Mucosa of descending colon (tissue), 3 donors: ENCODE data around the gene ZXDA. TPM values are rescaled to one million over a fixed set of nuclear protein-coding genes. Genes with fewer than 3 reads are reported as not detected.

ENCODE experiments used
- ATAC-seq: fragments of 200-7000 bp; cut with Tn5 transposase; one replicate; pipeline ENCODE4 v1.9.1; 2020; ENCODE audit warnings: mild to moderate bottlenecking, moderate library complexity
- DNase-seq, 3 donors: peaks; one replicate each; pipeline ENCODE4 v3.0.0-alpha.2; 2020
- H3K36me3 ChIP-seq: fragments of 200-600 bp; one replicate; pipeline ENCODE4 v1.8.0; 2021; ENCODE audit warnings: low read depth, mild to moderate bottlenecking
- H3K4me1 ChIP-seq: fragments of 200-600 bp; one replicate; pipeline ENCODE4 v1.8.0; 2021; ENCODE audit warnings: low read depth, mild to moderate bottlenecking
- H3K4me3 ChIP-seq: fragments of 200-600 bp; one replicate; pipeline ENCODE4 v1.8.0; 2021; ENCODE audit warnings: mild to moderate bottlenecking
- H3K9me3 ChIP-seq: fragments of 200-600 bp; one replicate; pipeline ENCODE4 v1.8.0; 2021; ENCODE audit warnings: mild to moderate bottlenecking
- CTCF ChIP-seq: fragments of 200-600 bp; IDR thresholded peaks from one replicate; pipeline ENCODE4 v1.8.0; 2022; ENCODE audit warnings: antibody characterized with exemption, mild to moderate bottlenecking
- intact Hi-C, 2 donors: fragments of 100-400 bp; cut with DNase I in 1 of 2; cut with micrococcal nuclease in 1 of 2; formaldehyde crosslinking; loops; one replicate each; pipeline versions ENCODE4 v1.11.0 to v1.11.1; 2022; cut with DNase I, micrococcal nuclease
- total RNA-seq, 3 donors: library from RNA; stranded (reverse); fragmentation: NEBNext Ultra II Directional in 2 of 3; extraction: Animal tissue kit (Norgen Biotek cat#: 25700) in 2 of 3; gene quantifications; one replicate each; pipeline versions ENCODE4 v1.2.1 to v1.2.4, GENCODE V29; 2021 to 2023
- donor health status: DM: no; HTN: no; CAD: no; lungs with moderate emphysema.
- donor health status: DM: no; HTN: no; CAD: no.
- donor health status: DM: no; HTN: yes; CAD: no.

Gene ZXDA
- total RNA-seq, 3 donors from 2014 or later: 3.5 to 6.6 (median 5.5) TPM

- ATAC-seq (no peak), DNase-seq (no peak)
- intact Hi-C loops: no loop called here
- Histone ChIP-seq H3K9me3 (no peaks in the 10 kb centered on the region), H3K4me1 (peaks cover 3% of the 10 kb centered on the region), H3K36me3 (no peaks in the 10 kb centered on the region), H3K4me3 (no peak overlapping the region)
- no peak for TF ChIP-seq CTCF
Measured at GRCh38 chrX:57906790-57907189, 3.5 kb downstream of the ZXDA start.

DNA sequence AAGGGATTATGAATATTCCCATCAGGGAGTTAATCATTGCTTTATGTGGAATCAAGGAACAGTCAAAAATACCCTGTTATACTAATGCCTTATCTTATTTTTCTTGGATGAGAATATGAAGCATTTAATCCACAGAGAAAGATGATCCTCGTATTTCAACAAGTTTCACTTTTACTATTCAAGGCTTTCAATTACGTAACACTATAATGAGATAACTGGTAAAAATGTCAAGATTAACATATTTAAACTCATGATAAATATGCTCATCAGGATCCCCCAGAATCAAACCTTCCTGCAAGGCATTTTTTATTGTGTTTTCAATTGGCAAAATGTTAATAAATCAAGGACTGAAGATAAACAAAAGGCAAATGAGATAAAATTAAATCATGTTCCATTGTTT, 5.1 kb downstream of the ZXDA start:
- no peaks in the 10 kb centered on the region for H3K4me1 ChIP-seq
- DNase-seq: no peak
- H3K4me3 ChIP-seq: no peak overlapping the region
- intact Hi-C loops: no loop called here
- no peaks in the 10 kb centered on the region for H3K36me3 ChIP-seq
- no peaks in the 10 kb centered on the region for H3K9me3 ChIP-seq
- ATAC-seq: no peak
- TF ChIP-seq CTCF: no peak

DNA sequence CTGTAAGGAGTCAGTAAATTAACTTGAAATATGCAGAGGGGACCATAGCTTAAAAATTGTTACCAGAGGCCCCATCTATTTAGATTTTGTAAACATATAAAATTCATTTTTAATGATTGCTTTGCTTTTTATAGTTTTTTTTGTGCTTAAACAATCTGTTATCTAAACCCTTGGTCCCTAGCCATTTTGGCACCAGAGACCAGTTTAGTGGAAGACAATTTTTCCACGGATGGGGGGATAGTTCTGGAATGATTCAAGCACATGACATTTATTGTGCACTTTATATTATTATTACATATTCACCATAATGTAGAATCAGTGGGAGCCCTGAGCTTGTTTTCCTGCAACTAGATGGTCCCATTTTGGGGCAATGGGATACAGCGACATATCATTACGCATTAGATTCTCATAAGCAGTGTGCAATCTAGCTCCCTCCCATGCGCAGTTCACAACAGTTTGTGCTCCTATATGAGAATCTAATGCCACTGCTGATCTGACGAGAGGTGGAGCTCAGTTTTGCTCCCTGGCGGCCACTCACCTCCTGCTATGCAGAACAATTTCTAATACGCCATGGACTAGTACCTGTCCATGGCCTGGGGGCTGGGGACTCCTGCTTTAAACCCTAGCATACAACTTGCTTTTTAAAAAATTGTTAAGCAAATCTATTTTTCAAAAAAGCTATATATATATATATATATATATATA, 5.9 kb downstream of the ZXDA start:
- Histone ChIP-seq H3K4me3 (no peak overlapping the region), H3K36me3 (no peaks in the 10 kb centered on the region), H3K4me1 (no peaks in the 10 kb centered on the region), H3K9me3 (no peaks in the 10 kb centered on the region)
- ATAC-seq (no peak), DNase-seq (no peak)
- TF ChIP-seq CTCF: no peak
- intact Hi-C loops: no loop called here

- no peak for ATAC-seq
- no peaks in the 10 kb centered on the region for H3K4me1 ChIP-seq
- H3K36me3 ChIP-seq: no peaks in the 10 kb centered on the region
- no peak overlapping the region for H3K4me3 ChIP-seq
- intact Hi-C loops: no loop called here
- H3K9me3 ChIP-seq: no peaks in the 10 kb centered on the region
- no peak for DNase-seq
- no peak for TF ChIP-seq CTCF
Measured at GRCh38 chrX:57902633-57903032, 7.6 kb downstream of the ZXDA start.

DNA sequence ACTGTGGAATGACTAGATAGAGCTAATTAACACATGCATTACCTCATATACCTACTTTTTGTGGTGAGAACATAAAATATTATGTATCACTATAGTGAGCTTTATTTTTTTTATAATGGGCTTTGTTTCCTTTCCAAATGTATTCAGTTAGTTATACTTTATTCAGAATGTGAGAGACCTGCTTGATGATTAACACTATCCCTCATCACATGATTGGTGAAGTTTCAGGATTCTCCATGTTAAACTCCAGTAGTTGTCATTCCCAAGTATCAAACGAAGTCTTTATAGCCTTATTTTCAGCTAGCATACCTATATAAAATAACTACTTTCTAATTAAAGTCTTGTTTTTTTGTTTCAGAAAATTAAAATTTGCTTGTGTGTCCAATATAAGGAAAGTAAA, 8.8 kb downstream of the ZXDA start:
- DNase-seq: no peak
- Histone ChIP-seq H3K36me3 (no peaks in the 10 kb centered on the region), H3K4me1 (no peaks in the 10 kb centered on the region), H3K9me3 (no peaks in the 10 kb centered on the region), H3K4me3 (no peak overlapping the region)
- ATAC-seq: no peak
- intact Hi-C loops: no loop called here
- no peak for TF ChIP-seq CTCF

DNA sequence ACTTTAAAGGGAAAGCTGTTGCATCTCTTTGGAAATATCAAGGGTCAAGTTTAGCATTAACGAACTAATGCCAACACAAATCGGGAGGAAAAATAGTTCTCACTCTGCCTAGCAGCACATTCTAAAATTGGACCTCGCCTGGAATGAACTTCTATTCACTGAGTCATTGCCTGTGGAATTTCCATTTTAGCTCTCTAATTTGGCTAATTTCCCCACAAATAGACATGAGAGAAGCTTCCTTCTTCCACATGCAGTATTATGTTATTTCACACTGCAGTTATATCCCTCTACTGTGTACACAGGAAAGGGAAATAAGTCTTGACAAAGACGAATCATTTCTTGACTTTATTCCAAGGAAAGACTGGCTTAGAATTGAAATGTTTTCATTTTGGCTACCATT, 9.3 kb downstream of the ZXDA start:
- no peaks in the 10 kb centered on the region for H3K4me1 ChIP-seq
- DNase-seq: no peak
- no peak for ATAC-seq
- H3K4me3 ChIP-seq: no peak overlapping the region
- TF ChIP-seq CTCF: no peak
- no peaks in the 10 kb centered on the region for H3K36me3 ChIP-seq
- no peaks in the 10 kb centered on the region for H3K9me3 ChIP-seq
- intact Hi-C loops: no loop called here
